K562 (cell line): ENCODE data around the gene CCDC194. TPM values are rescaled to one million over a fixed set of nuclear protein-coding genes. Genes with fewer than 3 reads are reported as not detected.

Experiments used
- CC2D1A ChIP-seq: fragments of 450-650 bp; IDR thresholded peaks from 2 replicates; pipeline ENCODE4 v1.6.1; 2017; ENCODE audit warnings: mild to moderate bottlenecking
- CXXC5 ChIP-seq: fragments of 250-450 bp; sonication (Bioruptor Pico); IDR thresholded peaks from 2 replicates; pipeline ENCODE4 v1.8.0; 2022; ENCODE audit warnings: inconsistent platforms, mild to moderate bottlenecking, moderate library complexity
- E2F3 ChIP-seq: fragments of 250-450 bp; sonication (Bioruptor Pico); IDR thresholded peaks from 2 replicates; pipeline ENCODE4 v1.4.0; 2020; ENCODE audit warnings: mild to moderate bottlenecking
- EGR1 ChIP-seq: fragments of 450-650 bp; conservative IDR thresholded peaks from 2 replicates; pipeline ENCODE4 v1.6.1; 2017; ENCODE audit warnings: mild to moderate bottlenecking
- ERF ChIP-seq: fragments of 450-650 bp; formaldehyde crosslinking; IDR thresholded peaks from 2 replicates; pipeline ENCODE4 v1.4.0; 2020; ENCODE audit warnings: mild to moderate bottlenecking, mixed read lengths
- KAT7 ChIP-seq: sonication (generic); formaldehyde crosslinking; IDR thresholded peaks from 2 replicates; pipeline ENCODE4 v1.8.0; 2022; ENCODE audit warnings: missing genetic modification reagents, mild to moderate bottlenecking, borderline replicate concordance
- KLF13 ChIP-seq: fragments of 450-650 bp; IDR thresholded peaks from 2 replicates; pipeline ENCODE4 v1.6.1; 2016; ENCODE audit warnings: missing genetic modification characterization, low read depth, mild to moderate bottlenecking, missing compliant biosample characterization, moderate library complexity, borderline replicate concordance
- MCM2 ChIP-seq: fragments of 450-650 bp; IDR thresholded peaks from 2 replicates; pipeline ENCODE4 v1.6.1; 2017; ENCODE audit warnings: low read depth, mild to moderate bottlenecking
- NCOR1 ChIP-seq: fragments of 450-650 bp; IDR thresholded peaks from 2 replicates; pipeline ENCODE4 v1.6.1; 2016; ENCODE audit warnings: mild to moderate bottlenecking, moderate library complexity
- NFE2 ChIP-seq: IDR thresholded peaks from 2 replicates; pipeline ENCODE4 v1.6.1; 2014; ENCODE audit warnings: antibody characterized with exemption, low read depth
- NR3C1 ChIP-seq: sonication (generic); formaldehyde crosslinking; IDR thresholded peaks from 2 replicates; pipeline ENCODE4 v1.8.1; 2022; ENCODE audit warnings: missing genetic modification reagents
- POLR2A ChIP-seq: fragments of 450-650 bp; conservative IDR thresholded peaks from 2 replicates; pipeline ENCODE4 v1.6.1; 2016
- SAP30 ChIP-seq: fragments of 200-600 bp; sonication (generic); IDR thresholded peaks from 2 replicates; pipeline ENCODE4 v1.6.1; 2012; ENCODE audit warnings: borderline replicate concordance, low read depth, mild to moderate bottlenecking, moderate library complexity, low read length, control low read depth, inconsistent platforms; ENCODE audit not compliant: insufficient read depth, poor library complexity, severe bottlenecking
- SIRT6 ChIP-seq: IDR thresholded peaks from one replicate; pipeline ENCODE4 v1.6.1; 2012; ENCODE audit warnings: low read depth, mild to moderate bottlenecking, control low read depth, inconsistent platforms, low read length, moderate library complexity
- SMARCB1 ChIP-seq: IDR thresholded peaks from 2 replicates; pipeline ENCODE4 v1.6.1; 2011; ENCODE audit warnings: improper control_type of control experiment, low read depth; ENCODE audit not compliant: insufficient read length
- SRSF7 ChIP-seq: fragments of 200-400 bp; formaldehyde crosslinking; optimal IDR thresholded peaks from 2 replicates; pipeline ENCODE3; 2017; ENCODE audit warnings: mild to moderate bottlenecking, low read depth, low read length
- STAT5A ChIP-seq: IDR thresholded peaks from 2 replicates; pipeline ENCODE4 v1.6.1; 2012; ENCODE audit warnings: low read length, inconsistent platforms, borderline replicate concordance
- ZNF124 ChIP-seq: sonication (generic); formaldehyde crosslinking; IDR thresholded peaks from 2 replicates; pipeline ENCODE4 v1.8.1; 2022; ENCODE audit warnings: missing genetic modification reagents
- ZNF253 ChIP-seq: fragments of 250-450 bp; sonication (Bioruptor Pico); conservative IDR thresholded peaks from 2 replicates; pipeline ENCODE4 v1.6.1; 2021; ENCODE audit warnings: mild to moderate bottlenecking
- ZNF398 ChIP-seq: fragments of 250-450 bp; sonication (Bioruptor Pico); IDR thresholded peaks from 2 replicates; pipeline ENCODE4 v1.8.0; 2021; ENCODE audit warnings: moderate library complexity, mild to moderate bottlenecking, inconsistent platforms
- ZNF584 ChIP-seq: fragments of 200-800 bp; sonication (Bioruptor generic); IDR thresholded peaks from 2 replicates; pipeline ENCODE4 v1.6.1; 2016; ENCODE audit warnings: low read depth, mild to moderate bottlenecking, missing genetic modification characterization, missing compliant biosample characterization
- ZNF75A ChIP-seq: fragments of 450-650 bp; formaldehyde crosslinking; IDR thresholded peaks from 2 replicates; pipeline ENCODE4 v1.4.0; 2020; ENCODE audit warnings: mild to moderate bottlenecking
- polyA plus RNA-seq, 8 experiments: library from polyadenylated mRNA; depleted of rRNA in 4 of 8; stranded (reverse) in 5 of 8; unstranded in 3 of 8; fragments of >200 nt; fragmentation: Nextera tagmentation in 2 of 8; fragmentation: Illumina TruSeq in 1 of 8; extraction: Ambion mirVana in 2 of 8; extraction: Trizol in 1 of 8; gene quantifications; 2 replicates each; pipeline versions ENCODE4 v1.2.1 to v1.2.3, GENCODE V29; 2011 to 2014; ENCODE audit warnings: inconsistent platforms in 1 of 8, missing spikeins in 1 of 8
- total RNA-seq, 7 experiments: library from RNA; depleted of rRNA in 6 of 7; stranded (reverse); fragments of >200 nt in 6 of 7; fragmentation: Illumina TruSeq in 2 of 7; extraction: Trizol in 2 of 7; gene quantifications; 2 replicates each; pipeline versions ENCODE4 v1.2.1 to v1.2.3, GENCODE V29; 2011 to 2021; ENCODE audit warnings: low replicate concordance in 1 of 7
- TF ChIP-seq, protein P1 (sequence below), 2 experiments: fragments of 250-450 bp in 1 of 2; fragments of 450-650 bp in 1 of 2; sonication (Bioruptor Pico) in 1 of 2; IDR thresholded peaks; 2 replicates each; pipeline versions ENCODE4 v1.6.1 to v1.8.0; 2016 to 2021; ENCODE audit warnings: mild to moderate bottlenecking in 2 of 2, moderate library complexity in 2 of 2, missing compliant biosample characterization in 1 of 2, missing genetic modification characterization in 1 of 2
- TF ChIP-seq, protein P2 (sequence below): sonication (generic); formaldehyde crosslinking; IDR thresholded peaks from 2 replicates; pipeline ENCODE4 v1.8.0; 2022; ENCODE audit warnings: missing genetic modification reagents, mild to moderate bottlenecking, moderate library complexity, borderline replicate concordance

The CCDC194 gene
- total and polyA plus RNA-seq, 9 of the 15 experiments (the other 6 are each of a cell fraction or from before 2014, with no cell fraction given): 0.13 to 1.3 (median 0.39) TPM; not detected in 3

DNA sequence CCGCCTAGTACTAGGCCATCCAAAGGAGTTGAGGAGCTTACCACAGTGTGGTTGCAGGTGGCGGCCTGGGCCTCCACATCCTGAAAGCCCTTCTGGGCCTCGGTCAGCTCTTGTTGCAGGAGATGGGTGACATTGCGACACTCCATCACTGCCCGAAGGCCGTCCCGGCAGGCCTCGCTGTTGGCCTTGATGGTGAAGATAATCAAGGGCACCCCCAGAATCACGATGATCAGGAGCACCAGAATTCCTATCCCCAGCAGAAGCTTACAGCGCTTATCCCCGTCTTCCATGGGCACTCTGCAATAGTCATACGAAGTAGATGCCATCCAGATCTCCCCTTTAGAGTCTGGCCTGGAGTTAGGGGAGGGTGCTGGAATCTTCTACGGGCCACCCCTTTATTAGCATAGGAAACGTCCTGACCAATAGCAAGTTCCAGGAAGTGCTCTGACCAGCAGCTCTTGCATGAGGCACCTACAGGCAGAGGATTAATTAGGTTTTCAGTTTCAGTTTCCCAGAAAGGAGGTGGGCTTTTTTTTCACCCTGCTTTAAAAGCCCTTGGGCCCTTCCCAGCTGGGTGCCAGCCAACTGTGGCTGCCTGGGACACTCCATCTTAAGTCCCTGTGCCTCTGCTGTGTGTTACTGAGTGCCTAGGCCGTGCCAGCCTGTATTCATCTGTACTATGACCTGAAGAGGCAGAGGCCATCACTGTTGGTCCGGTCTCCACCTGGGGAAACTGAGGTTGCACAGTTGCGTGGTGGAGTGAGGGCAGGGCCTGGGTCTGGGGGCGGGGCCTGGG lies 11.5 kb upstream of the CCDC194 start, which contains the start of gene BST2 (continued):
- no peak for TF ChIP-seq KAT7 (CRISPR knock-in tag)
- TF ChIP-seq EGR1: no peak
- peak; percentile 41 for TF ChIP-seq CXXC5
- TF ChIP-seq, protein P1, sequence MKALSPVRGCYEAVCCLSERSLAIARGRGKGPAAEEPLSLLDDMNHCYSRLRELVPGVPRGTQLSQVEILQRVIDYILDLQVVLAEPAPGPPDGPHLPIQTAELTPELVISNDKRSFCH (CRISPR knock-in tag; IDR thresholded peaks at IDR 0.05): no peak
- TF ChIP-seq, protein P1 (tag; IDR thresholded peaks at IDR 0.05): no peak
- no peak for TF ChIP-seq NCOR1
- no peak for TF ChIP-seq MCM2
- peak; percentile 20 for TF ChIP-seq SAP30
- TF ChIP-seq ZNF124 (CRISPR knock-in tag): no peak
- TF ChIP-seq NR3C1 (CRISPR knock-in tag): no peak
- no peak for TF ChIP-seq SMARCB1
- no peak for TF ChIP-seq ZNF75A (CRISPR knock-in tag)
- peak; percentile 91 for TF ChIP-seq POLR2A
- TF ChIP-seq KLF13 (tag): no peak
- no peak for TF ChIP-seq ERF
- TF ChIP-seq E2F3: no peak
- no peak for TF ChIP-seq NFE2
- no peak for TF ChIP-seq ZNF398
- TF ChIP-seq SIRT6: no peak
- no peak for TF ChIP-seq SRSF7
- no peak for TF ChIP-seq STAT5A
- TF ChIP-seq ZNF253 (CRISPR knock-in tag): no peak
- no peak for TF ChIP-seq CC2D1A
- TF ChIP-seq, protein P2, sequence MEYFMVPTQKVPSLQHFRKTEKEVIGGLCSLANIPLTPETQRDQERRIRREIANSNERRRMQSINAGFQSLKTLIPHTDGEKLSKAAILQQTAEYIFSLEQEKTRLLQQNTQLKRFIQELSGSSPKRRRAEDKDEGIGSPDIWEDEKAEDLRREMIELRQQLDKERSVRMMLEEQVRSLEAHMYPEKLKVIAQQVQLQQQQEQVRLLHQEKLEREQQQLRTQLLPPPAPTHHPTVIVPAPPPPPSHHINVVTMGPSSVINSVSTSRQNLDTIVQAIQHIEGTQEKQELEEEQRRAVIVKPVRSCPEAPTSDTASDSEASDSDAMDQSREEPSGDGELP (CRISPR knock-in tag): peak; percentile 12; the same call in 1 of the 2 replicates
- TF ChIP-seq ZNF584 (CRISPR knock-in tag): no peak
